GM12878 (cell line): ENCODE data around the gene NKD1. TPM values are rescaled to one million over a fixed set of nuclear protein-coding genes. Genes with fewer than 3 reads are reported as not detected.

Experiments used
- ATAC-seq: fragments of 200-7000 bp; cut with Tn5 transposase; 3 replicates; pipeline ENCODE4 v1.9.1; 2020; ENCODE audit warnings: mild to moderate bottlenecking, moderate library complexity
- BruUV-seq: library from RNA; stranded (reverse); fragments of 400-500 nt; replicated peaks from 2 replicates; lab custom pipeline; 2021; lab: Mats Ljungman, UMichigan
- CTCF ChIA-PET: fragments of 300-600 bp; sonication (Branson Sonifier 250); formaldehyde crosslinking; extraction: SDS; loops from one replicate; lab custom pipeline; 2021; ENCODE audit warnings: inconsistent platforms; lab: Yijun Ruan, JAX
- POLR2A ChIA-PET: fragments of 350-600 bp; formaldehyde crosslinking; extraction: SDS; loops from one replicate; lab custom pipeline; 2021; ENCODE audit warnings: inconsistent platforms; lab: Charles Lee
- RAD21 ChIA-PET: fragments of 300-600 bp; sonication (Branson Sonifier 250); formaldehyde crosslinking; loops from one replicate; lab custom pipeline; 2023; ENCODE audit warnings: antibody characterized with exemption; ENCODE audit not compliant: unreplicated experiment; lab: Charles Lee
- SMC1A ChIA-PET: fragments of 300-600 bp; sonication (Branson Sonifier 250); formaldehyde crosslinking; loops from one replicate; lab custom pipeline; 2023; ENCODE audit not compliant: unreplicated experiment, uncharacterized antibody; lab: Charles Lee
- DNase-seq: peaks from one replicate; pipeline ENCODE4 v3.0.0-alpha.2; 2011; ENCODE audit warnings: low read depth, low spot score
- FAIRE-seq: peaks from 3 replicates; lab custom pipeline; 2011; peaks lifted over from hg19 to GRCh38; lab: Jason Lieb, UNC
- H2AFZ ChIP-seq: 2 replicates; pipeline ENCODE4 v1.6.0; 2011; ENCODE audit warnings: low read depth, low read length, control low read depth; ENCODE audit not compliant: control insufficient read depth
- H3K27ac ChIP-seq: 2 replicates; pipeline ENCODE4 v1.5.1; 2011; ENCODE audit warnings: control low read depth; ENCODE audit not compliant: control insufficient read depth, insufficient read depth
- H3K27me3 ChIP-seq, 2 experiments: replicated peaks in 1 of 2; 2 replicates each; pipeline versions ENCODE4 v1.6.0 to v1.6.1; 2011; ENCODE audit warnings: low read length in 1 of 2; ENCODE audit not compliant: control insufficient read depth in 2 of 2, insufficient read depth in 2 of 2
- H3K36me3 ChIP-seq, 2 experiments: 2 replicates each; pipeline ENCODE4 v1.5.1; 2011; ENCODE audit warnings: low read length in 1 of 2; ENCODE audit not compliant: control insufficient read depth in 2 of 2, insufficient read depth in 2 of 2
- H3K4me1 ChIP-seq: 2 replicates; pipeline ENCODE4 v1.6.1; 2011; ENCODE audit warnings: mild to moderate bottlenecking, low read length, moderate library complexity, mixed read lengths; ENCODE audit not compliant: control insufficient read depth, insufficient read depth
- H3K4me2 ChIP-seq: 2 replicates; pipeline ENCODE4 v1.6.0; 2011; ENCODE audit warnings: control low read depth; ENCODE audit not compliant: control insufficient read depth, insufficient read depth
- H3K4me3 ChIP-seq: fragments of 200-600 bp; sonication (generic); 2 replicates; pipeline ENCODE4 v1.5.1; 2016
- H3K79me2 ChIP-seq: 2 replicates; pipeline ENCODE4 v1.6.0; 2011; ENCODE audit warnings: low read length; ENCODE audit not compliant: control insufficient read depth, insufficient read depth
- H3K9ac ChIP-seq: 2 replicates; pipeline ENCODE4 v1.8.0; 2011; ENCODE audit warnings: low read length, control low read depth, mixed read lengths; ENCODE audit not compliant: control insufficient read depth, insufficient read depth
- H3K9me3 ChIP-seq: replicated peaks from 3 replicates; pipeline ENCODE4 v1.5.1; 2011; ENCODE audit warnings: mild to moderate bottlenecking, low read length; ENCODE audit not compliant: control insufficient read depth, insufficient read depth
- H4K20me1 ChIP-seq: 2 replicates; pipeline ENCODE4 v1.6.0; 2011; ENCODE audit not compliant: control insufficient read depth, insufficient read depth
- ESRRA ChIP-seq: IDR thresholded peaks from 2 replicates; pipeline ENCODE4 v1.6.1; 2012; ENCODE audit warnings: mild to moderate bottlenecking, low read length, improper control_type of control experiment
- IKZF1 ChIP-seq: fragments of 450-650 bp; conservative IDR thresholded peaks from 2 replicates; pipeline ENCODE4 v1.6.1; 2017; ENCODE audit warnings: antibody characterized with exemption, mild to moderate bottlenecking
- NR2C1 ChIP-seq: fragments of 450-650 bp; IDR thresholded peaks from 2 replicates; pipeline ENCODE4 v1.6.1; 2017; ENCODE audit warnings: antibody characterized with exemption, mild to moderate bottlenecking, moderate library complexity
- NR2C2 ChIP-seq: IDR thresholded peaks from 2 replicates; pipeline ENCODE4 v1.6.1; 2011; ENCODE audit warnings: borderline replicate concordance, low read depth; ENCODE audit not compliant: control insufficient read depth, insufficient read length
- RBBP5 ChIP-seq: fragments of 200-600 bp; sonication (generic); conservative IDR thresholded peaks from 2 replicates; pipeline ENCODE4 v1.6.1; 2016
- RUNX3 ChIP-seq: IDR thresholded peaks from 2 replicates; pipeline ENCODE4 v1.6.1; 2012; ENCODE audit warnings: low read length, inconsistent platforms
- SREBF1 ChIP-seq: IDR thresholded peaks from 2 replicates; pipeline ENCODE4 v1.6.1; 2012; ENCODE audit warnings: mild to moderate bottlenecking, low read length
- ZBTB33 ChIP-seq: fragments of 450-650 bp; IDR thresholded peaks from 2 replicates; pipeline ENCODE4 v1.6.1; 2017; ENCODE audit warnings: mild to moderate bottlenecking
- ZNF274 ChIP-seq: IDR thresholded peaks from one replicate; pipeline ENCODE4 v1.8.0; 2011; ENCODE audit not compliant: insufficient read length, insufficient read depth
- ZNF687 ChIP-seq: fragments of 450-650 bp; IDR thresholded peaks from 2 replicates; pipeline ENCODE4 v1.6.1; 2017; ENCODE audit warnings: mild to moderate bottlenecking, moderate library complexity
- ZSCAN29 ChIP-seq: fragments of 450-650 bp; IDR thresholded peaks from 2 replicates; pipeline ENCODE4 v1.6.1; 2017; ENCODE audit warnings: mild to moderate bottlenecking, moderate library complexity
- WGBS: methylation state at CpG from one replicate; pipeline ENCODE4 v1.1.6; 2016; ENCODE audit warnings: low lambda C conversion rate; ENCODE audit not compliant: insufficient replicate concordance, insufficient coverage; ENCODE audit errors: missing lambda C conversion rate; 5-methylcytosine and 5-hydroxymethylcytosine counted together
- in situ Hi-C: fragments of 300-500 bp; cut with MboI; formaldehyde crosslinking; loops from 9 replicates; pipeline ENCODE4 v1.14.3; 2018; ENCODE audit warnings: mixed read lengths
- intact Hi-C: fragments of 100-400 bp; cut with micrococcal nuclease; formaldehyde crosslinking; loops from one replicate; pipeline ENCODE4 v1.14.2; 2022; ENCODE audit not compliant: unreplicated experiment
- polyA plus RNA-seq, 11 experiments: library from polyadenylated mRNA; depleted of rRNA in 4 of 11; unstranded in 6 of 11; stranded (reverse) in 5 of 11; fragments of >200 nt; fragmentation: Nextera tagmentation in 4 of 11; fragmentation: Illumina TruSeq in 1 of 11; extraction: Ambion mirVana in 4 of 11; extraction: Trizol in 1 of 11; gene quantifications; 1 replicate in 1 of 11; 2 replicates in 10 of 11; pipeline versions ENCODE4 v1.2.1 to v1.2.3, GENCODE V29; 2011 to 2016; ENCODE audit warnings: inconsistent platforms in 2 of 11, missing spikeins in 2 of 11, low read depth in 1 of 11
- total RNA-seq, 4 experiments: library from RNA; depleted of rRNA in 3 of 4; stranded (reverse); fragments of >200 nt in 3 of 4; fragmentation: Illumina TruSeq in 1 of 4; extraction: Trizol in 1 of 4; gene quantifications; 2 replicates each; pipeline versions ENCODE4 v1.2.1 to v1.2.3, GENCODE V29; 2013 to 2021
- TF ChIP-seq, protein P1 (sequence below): IDR thresholded peaks from 2 replicates; pipeline ENCODE4 v1.6.1; 2012; ENCODE audit warnings: low read depth, low read length, improper control_type of control experiment
- TF ChIP-seq, protein P2 (sequence below): IDR thresholded peaks from 2 replicates; pipeline ENCODE4 v1.6.1; 2012; ENCODE audit warnings: mild to moderate bottlenecking, low read depth, low read length

Gene NKD1
- total and polyA plus RNA-seq, 10 of the 15 experiments (the other 5 are each of a cell fraction or from before 2014, with no cell fraction given), result under 0.01 to 0.49 (median 0.04) TPM; not detected in 2

DNA sequence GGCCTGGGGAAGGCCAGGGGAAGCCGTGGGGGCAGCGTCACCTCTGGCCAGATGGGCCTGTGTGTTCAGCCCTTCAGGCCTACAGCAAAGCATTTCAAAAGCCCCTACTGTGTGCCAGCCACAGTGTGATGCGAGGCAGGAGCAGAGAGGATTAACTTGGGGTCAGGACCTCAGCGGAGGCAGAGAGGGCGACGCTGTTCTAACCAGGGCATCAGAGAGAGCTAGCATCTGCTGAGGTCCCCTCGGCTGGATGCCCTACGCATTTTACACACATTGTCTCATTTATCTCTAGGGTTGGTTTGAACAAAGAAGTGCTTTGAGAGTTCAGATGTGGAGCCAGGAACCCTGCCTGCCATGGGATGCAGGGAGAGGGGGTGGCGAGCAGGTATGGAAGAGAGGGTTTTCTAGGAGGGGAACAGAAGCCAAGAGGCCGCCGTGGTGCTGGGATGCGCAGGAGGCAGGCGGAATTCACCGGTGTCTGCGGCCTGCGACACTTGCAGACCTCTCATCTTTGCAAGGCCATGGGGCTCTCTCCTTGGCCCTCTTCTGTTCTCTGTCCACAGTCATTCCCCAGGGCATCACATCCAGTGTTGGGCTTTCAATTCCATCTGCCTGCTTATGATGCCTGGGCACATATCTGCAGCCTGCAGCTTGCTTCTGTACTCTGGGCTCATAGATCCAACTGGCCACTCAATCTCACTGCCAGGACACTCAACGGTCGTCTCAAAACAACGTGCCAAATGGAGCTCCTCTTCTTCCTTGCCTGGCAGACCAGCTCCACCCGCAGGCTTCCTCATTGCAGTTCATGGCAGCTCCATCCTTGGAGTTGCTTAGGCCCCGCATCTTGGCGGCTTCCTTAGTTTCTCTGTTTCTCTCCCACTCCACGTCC is 8.1 kb upstream of the NKD1 start:
- H3K9ac ChIP-seq, result no peak overlapping the region
- RAD21 ChIA-PET, result interaction anchor here (1.4 kb wide), 1 partner anchor 266 kb away, joined by 3 read pairs; no protein-coding TSS in a partner anchor
- TF ChIP-seq NR2C1, result no peak
- TF ChIP-seq RBBP5, result no peak
- TF ChIP-seq ZSCAN29, result no peak
- no peak for TF ChIP-seq ZNF274
- TF ChIP-seq ZBTB33, result no peak
- no peak for TF ChIP-seq IKZF1
- TF ChIP-seq, protein P1, sequence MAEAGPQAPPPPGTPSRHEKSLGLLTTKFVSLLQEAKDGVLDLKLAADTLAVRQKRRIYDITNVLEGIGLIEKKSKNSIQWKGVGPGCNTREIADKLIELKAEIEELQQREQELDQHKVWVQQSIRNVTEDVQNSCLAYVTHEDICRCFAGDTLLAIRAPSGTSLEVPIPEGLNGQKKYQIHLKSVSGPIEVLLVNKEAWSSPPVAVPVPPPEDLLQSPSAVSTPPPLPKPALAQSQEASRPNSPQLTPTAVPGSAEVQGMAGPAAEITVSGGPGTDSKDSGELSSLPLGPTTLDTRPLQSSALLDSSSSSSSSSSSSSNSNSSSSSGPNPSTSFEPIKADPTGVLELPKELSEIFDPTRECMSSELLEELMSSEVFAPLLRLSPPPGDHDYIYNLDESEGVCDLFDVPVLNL, result no peak
- no peak for TF ChIP-seq SREBF1
- TF ChIP-seq ZNF687, result no peak
- no peak for TF ChIP-seq NR2C2
- no peak for TF ChIP-seq ESRRA
- TF ChIP-seq, protein P2, sequence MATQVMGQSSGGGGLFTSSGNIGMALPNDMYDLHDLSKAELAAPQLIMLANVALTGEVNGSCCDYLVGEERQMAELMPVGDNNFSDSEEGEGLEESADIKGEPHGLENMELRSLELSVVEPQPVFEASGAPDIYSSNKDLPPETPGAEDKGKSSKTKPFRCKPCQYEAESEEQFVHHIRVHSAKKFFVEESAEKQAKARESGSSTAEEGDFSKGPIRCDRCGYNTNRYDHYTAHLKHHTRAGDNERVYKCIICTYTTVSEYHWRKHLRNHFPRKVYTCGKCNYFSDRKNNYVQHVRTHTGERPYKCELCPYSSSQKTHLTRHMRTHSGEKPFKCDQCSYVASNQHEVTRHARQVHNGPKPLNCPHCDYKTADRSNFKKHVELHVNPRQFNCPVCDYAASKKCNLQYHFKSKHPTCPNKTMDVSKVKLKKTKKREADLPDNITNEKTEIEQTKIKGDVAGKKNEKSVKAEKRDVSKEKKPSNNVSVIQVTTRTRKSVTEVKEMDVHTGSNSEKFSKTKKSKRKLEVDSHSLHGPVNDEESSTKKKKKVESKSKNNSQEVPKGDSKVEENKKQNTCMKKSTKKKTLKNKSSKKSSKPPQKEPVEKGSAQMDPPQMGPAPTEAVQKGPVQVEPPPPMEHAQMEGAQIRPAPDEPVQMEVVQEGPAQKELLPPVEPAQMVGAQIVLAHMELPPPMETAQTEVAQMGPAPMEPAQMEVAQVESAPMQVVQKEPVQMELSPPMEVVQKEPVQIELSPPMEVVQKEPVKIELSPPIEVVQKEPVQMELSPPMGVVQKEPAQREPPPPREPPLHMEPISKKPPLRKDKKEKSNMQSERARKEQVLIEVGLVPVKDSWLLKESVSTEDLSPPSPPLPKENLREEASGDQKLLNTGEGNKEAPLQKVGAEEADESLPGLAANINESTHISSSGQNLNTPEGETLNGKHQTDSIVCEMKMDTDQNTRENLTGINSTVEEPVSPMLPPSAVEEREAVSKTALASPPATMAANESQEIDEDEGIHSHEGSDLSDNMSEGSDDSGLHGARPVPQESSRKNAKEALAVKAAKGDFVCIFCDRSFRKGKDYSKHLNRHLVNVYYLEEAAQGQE, result no peak
- no peak for TF ChIP-seq RUNX3
- TF ChIP-seq, all 136 proteins: peak for 0
- ChIA-PET SMC1A (no interaction called here), CTCF (no interaction called here), POLR2A (no interaction called here)
- BruUV-seq, result no TSS peak
- intact Hi-C loops (no loop called here), in situ Hi-C loops (no loop called here)
- Histone ChIP-seq H3K9me3 (peaks cover under 1% of the 10 kb centered on the region; the same call in 1 of the 3 replicates), H4K20me1 (no peaks in the 10 kb centered on the region), H3K4me3 (no peak overlapping the region), H3K4me1 (no peaks in the 10 kb centered on the region), H2AFZ (no peak overlapping the region), H3K27ac (no peak overlapping the region), H3K4me2 (no peak overlapping the region), H3K79me2 (no peaks in the 10 kb centered on the region), H3K27me3 (no peaks in the 10 kb centered on the region; a peak in 2 of 4 replicates), H3K36me3 (no peaks in the 10 kb centered on the region)
- DNase-seq, result no peak
- FAIRE-seq, result no peak
- ATAC-seq, result no peak
- WGBS, result 67% methylated on average over 21 of the region's 23 CpGs
